ENCODE measurements around the gene NTN1.

GRCh38 chr17:9138161-9138717 is 116.9 kb downstream of the NTN1 start:
- no peak for TF ChIP-seq POLR2AphosphoS5 (IDR thresholded peaks at IDR 0.05; ENCODE audit: low read depth, low read length)
- TF ChIP-seq EZH2 (IDR thresholded peaks at IDR 0.05), result no peak
- TF ChIP-seq POLR2A (IDR thresholded peaks at IDR 0.05; ENCODE audit: borderline replicate concordance, extremely low read depth, insufficient read depth, insufficient read length), result no peak
- TF ChIP-seq CTCF (IDR thresholded peaks at IDR 0.05 in 2 of 3, conservative IDR thresholded peaks at IDR 0.05 in 1 of 3; ENCODE audit: borderline replicate concordance in 1 of 3, insufficient read depth in 1 of 3, low read depth in 2 of 3, low read length in 2 of 3), result no peak
- no peak for TF ChIP-seq MAX (IDR thresholded peaks at IDR 0.05)
- no peak for TF ChIP-seq FOSL1 (IDR thresholded peaks at IDR 0.05; ENCODE audit: low read depth)
- TF ChIP-seq ZBTB33 (IDR thresholded peaks at IDR 0.05; ENCODE audit: extremely low read depth, insufficient replicate concordance, low read length), result no peak
- TF ChIP-seq CEBPB (IDR thresholded peaks at IDR 0.05; ENCODE audit: low read depth), result no peak
- TF ChIP-seq YY1 (IDR thresholded peaks at IDR 0.05; ENCODE audit: extremely low read depth, insufficient replicate concordance, low read depth, low read length), result no peak
- TF ChIP-seq EZH2phosphoT487 (IDR thresholded peaks at IDR 0.05; ENCODE audit: borderline replicate concordance), result no peak
- TF ChIP-seq RAD21 (IDR thresholded peaks at IDR 0.05; ENCODE audit: low read depth), result no peak
- no peak for TF ChIP-seq ZFX (IDR thresholded peaks at IDR 0.05)

Data from HCT116 (cell line).